Ishikawa (cell line): ENCODE results near the gene BMP3.

Experiments
- CEBPB ChIP-seq: IDR thresholded peaks from 2 replicates; pipeline ENCODE4 v1.6.1; 2012
- CREB1 ChIP-seq: IDR thresholded peaks from 2 replicates; pipeline ENCODE4 v1.6.1; 2012; ENCODE audit warnings: low read depth
- EGR1 ChIP-seq: IDR thresholded peaks from 2 replicates; pipeline ENCODE4 v1.6.1; 2012
- EP300 ChIP-seq: IDR thresholded peaks from 2 replicates; pipeline ENCODE4 v1.6.1; 2012; ENCODE audit warnings: borderline replicate concordance
- FOXM1 ChIP-seq: IDR thresholded peaks from 2 replicates; pipeline ENCODE4 v1.6.1; 2012; ENCODE audit warnings: low read depth, borderline replicate concordance
- MAX ChIP-seq: IDR thresholded peaks from 2 replicates; pipeline ENCODE4 v1.6.1; 2012
- NFIC ChIP-seq: IDR thresholded peaks from 2 replicates; pipeline ENCODE4 v1.6.1; 2012
- RAD21 ChIP-seq: IDR thresholded peaks from 2 replicates; pipeline ENCODE4 v1.6.1; 2012; ENCODE audit warnings: low read depth
- REST ChIP-seq: IDR thresholded peaks from 2 replicates; pipeline ENCODE4 v1.6.1; 2012; ENCODE audit warnings: low read depth, mild to moderate bottlenecking
- TAF1 ChIP-seq: IDR thresholded peaks from 2 replicates; pipeline ENCODE4 v1.6.1; 2012; ENCODE audit warnings: low read depth, mild to moderate bottlenecking
- TCF12 ChIP-seq: IDR thresholded peaks from 2 replicates; pipeline ENCODE4 v1.6.1; 2012; ENCODE audit warnings: low read depth
- TEAD4 ChIP-seq: IDR thresholded peaks from 2 replicates; pipeline ENCODE4 v1.6.1; 2012
- USF1 ChIP-seq: IDR thresholded peaks from 2 replicates; pipeline ENCODE4 v1.6.1; 2012
- YY1 ChIP-seq: IDR thresholded peaks from 2 replicates; pipeline ENCODE4 v1.6.1; 2012; ENCODE audit warnings: low read depth
- ZBTB7A ChIP-seq: IDR thresholded peaks from 2 replicates; pipeline ENCODE4 v1.6.1; 2012; ENCODE audit warnings: low read depth

Gene BMP3

GRCh38 chr4:81003597-81004111 lies 26.9 kb upstream of the BMP3 start:
- TF ChIP-seq FOXM1 (no peak), EGR1 (no peak), USF1 (no peak), CEBPB (no peak), TAF1 (no peak), EP300 (no peak), NFIC (no peak), REST (no peak), CREB1 (no peak), TCF12 (no peak), TEAD4 (no peak), YY1 (no peak), RAD21 (no peak), MAX (no peak), ZBTB7A (no peak)

GRCh38 chr4:81007417-81007816 lies 23.1 kb upstream of the BMP3 start:
- TF ChIP-seq TCF12: no peak
- TF ChIP-seq USF1: no peak
- TF ChIP-seq REST: no peak

GRCh38 chr4:81019006-81019405 lies 11.5 kb upstream of the BMP3 start:
- TF ChIP-seq USF1 (no peak), RAD21 (no peak), CREB1 (no peak), EP300 (no peak), TEAD4 (no peak), EGR1 (no peak), CEBPB (no peak), FOXM1 (no peak), ZBTB7A (no peak), TAF1 (no peak), REST (no peak), MAX (no peak), NFIC (no peak), TCF12 (no peak), YY1 (no peak)

- no peak for TF ChIP-seq EP300
- no peak for TF ChIP-seq RAD21
- no peak for TF ChIP-seq TAF1
- TF ChIP-seq TCF12: no peak
- no peak for TF ChIP-seq EGR1
- TF ChIP-seq CEBPB: no peak
- no peak for TF ChIP-seq REST
- TF ChIP-seq ZBTB7A: no peak
- TF ChIP-seq MAX: no peak
These were observed 9.2 kb upstream of the BMP3 start for GRCh38 chr4:81021142-81021944.
